OCI-LY3 (cell line): ENCODE data around the gene SLC30A1.

Source experiments
- CTCF ChIP-seq: fragments of 200-600, 300-600 bp; sonication (generic); IDR thresholded peaks from 2 replicates; pipeline ENCODE4 v1.5.1; 2014; ENCODE audit warnings: antibody characterized with exemption, low read length, low read depth
- EZH2phosphoT487 ChIP-seq: fragments of 200-600 bp; shearing (Covaris generic); IDR thresholded peaks from 2 replicates; pipeline ENCODE4 v1.6.1; 2018; ENCODE audit warnings: antibody characterized with exemption, mixed run types, low read depth

GRCh38 chr1:211574705-211575104 is 4.3 kb downstream of the SLC30A1 start:
- TF ChIP-seq CTCF (no peak), EZH2phosphoT487 (no peak)
